Lower leg skin (tissue), 3 donors: ENCODE data around the gene TDRD6.

Experiments
- CTCF ChIP-seq, 3 donors: fragments of 450-650 bp; IDR thresholded peaks; one replicate each; pipeline ENCODE4 v1.5.1; 2016; ENCODE audit warnings: antibody characterized with exemption in 3 of 3, mild to moderate bottlenecking in 3 of 3, moderate library complexity in 2 of 3
- POLR2A ChIP-seq, 2 donors: fragments of 450-650 bp; IDR thresholded peaks; one replicate each; pipeline ENCODE4 v1.6.1; 2016 to 2017; ENCODE audit warnings: antibody characterized with exemption in 2 of 2, mild to moderate bottlenecking in 1 of 2, moderate library complexity in 1 of 2

GRCh38 chr6:46741910-46742309 lies 54.2 kb downstream of the TDRD6 start:
- TF ChIP-seq CTCF (IDR thresholded peaks at IDR 0.05): no peak
- no peak for TF ChIP-seq POLR2A (IDR thresholded peaks at IDR 0.05)
